Activated CD4-positive, alpha-beta T cell treated with anti-CD3 and anti-CD28 coated beads for 36 hours (primary cell): ENCODE measurements around the gene GAS2. TPM values are rescaled to one million over a fixed set of nuclear protein-coding genes. Genes with fewer than 3 reads are reported as not detected.

ENCODE experiments used
- ATAC-seq: fragments of 200-7000 bp; cut with Tn5 transposase; one replicate; pipeline ENCODE4 v1.10.0; 2021; ENCODE audit warnings: mild to moderate bottlenecking, moderate library complexity
- CTCF ChIA-PET: fragments of 350-600 bp; sonication (Branson Sonifier 250); formaldehyde crosslinking; loops from one replicate; lab custom pipeline; 2021; ENCODE audit warnings: antibody characterized with exemption; lab: Charles Lee
- POLR2A ChIA-PET: fragments of 350-600 bp; sonication (Branson Sonifier 250); formaldehyde crosslinking; loops from one replicate; lab custom pipeline; 2021; ENCODE audit warnings: antibody characterized with exemption, inconsistent platforms; lab: Charles Lee
- DNase-seq: peaks from one replicate; pipeline ENCODE4 v3.0.0-alpha.2; 2020
- H3K27ac Mint-ChIP-seq: one replicate; pipeline ENCODE4 v1.8.0; 2021; ENCODE audit warnings: mixed read lengths
- H3K27me3 Mint-ChIP-seq: one replicate; pipeline ENCODE4 v1.8.0; 2021; ENCODE audit warnings: mixed read lengths
- H3K36me3 Mint-ChIP-seq: one replicate; pipeline ENCODE4 v1.8.0; 2021; ENCODE audit warnings: low read depth, mixed read lengths
- H3K4me1 Mint-ChIP-seq: one replicate; pipeline ENCODE4 v1.8.0; 2021; ENCODE audit warnings: mixed read lengths
- H3K4me3 Mint-ChIP-seq: one replicate; pipeline ENCODE4 v1.8.0; 2021; ENCODE audit warnings: mild to moderate bottlenecking, moderate library complexity, mixed read lengths
- H3K9me3 Mint-ChIP-seq: one replicate; pipeline ENCODE4 v1.8.0; 2021; ENCODE audit warnings: low read depth, mixed read lengths
- intact Hi-C, 2 experiments: fragments of 100-400 bp; cut with DNase I in 1 of 2; cut with micrococcal nuclease in 1 of 2; formaldehyde crosslinking; loops; one replicate each; pipeline versions ENCODE4 v1.14.2 to v1.15.1; 2022 to 2024; cut with DNase I, micrococcal nuclease
- total RNA-seq, 2 experiments: library from RNA; stranded (reverse); gene quantifications; one replicate each; pipeline ENCODE4 v1.2.3, GENCODE V29; 2021

The GAS2 gene
- total RNA-seq, 2 experiments from 2014 or later = 1.3 to 1.4 TPM

- H3K4me3 Mint-ChIP-seq = no peak overlapping the region
- H3K4me1 Mint-ChIP-seq = no peaks in the 10 kb centered on the region
- H3K27me3 Mint-ChIP-seq = peaks cover 25% of the 10 kb centered on the region
- H3K9me3 Mint-ChIP-seq = no peaks in the 10 kb centered on the region
- CTCF ChIA-PET = interaction anchor here (1.0 kb wide), 2 partner anchors 17 to 113 kb away, joined by 3 read pairs; no protein-coding TSS in a partner anchor
- no peak overlapping the region for H3K27ac Mint-ChIP-seq
- DNase-seq = no peak
- H3K36me3 Mint-ChIP-seq = no peaks in the 10 kb centered on the region
- intact Hi-C loops = loop anchor here in 1 of 2 experiments (5.0 kb wide), 2 partner anchors 58 to 113 kb away; no protein-coding TSS in a partner anchor
- POLR2A ChIA-PET = no interaction called here
- no peak for ATAC-seq
These were observed 8.3 kb downstream of the GAS2 start for GRCh38 chr11:22674470-22675439.

DNA sequence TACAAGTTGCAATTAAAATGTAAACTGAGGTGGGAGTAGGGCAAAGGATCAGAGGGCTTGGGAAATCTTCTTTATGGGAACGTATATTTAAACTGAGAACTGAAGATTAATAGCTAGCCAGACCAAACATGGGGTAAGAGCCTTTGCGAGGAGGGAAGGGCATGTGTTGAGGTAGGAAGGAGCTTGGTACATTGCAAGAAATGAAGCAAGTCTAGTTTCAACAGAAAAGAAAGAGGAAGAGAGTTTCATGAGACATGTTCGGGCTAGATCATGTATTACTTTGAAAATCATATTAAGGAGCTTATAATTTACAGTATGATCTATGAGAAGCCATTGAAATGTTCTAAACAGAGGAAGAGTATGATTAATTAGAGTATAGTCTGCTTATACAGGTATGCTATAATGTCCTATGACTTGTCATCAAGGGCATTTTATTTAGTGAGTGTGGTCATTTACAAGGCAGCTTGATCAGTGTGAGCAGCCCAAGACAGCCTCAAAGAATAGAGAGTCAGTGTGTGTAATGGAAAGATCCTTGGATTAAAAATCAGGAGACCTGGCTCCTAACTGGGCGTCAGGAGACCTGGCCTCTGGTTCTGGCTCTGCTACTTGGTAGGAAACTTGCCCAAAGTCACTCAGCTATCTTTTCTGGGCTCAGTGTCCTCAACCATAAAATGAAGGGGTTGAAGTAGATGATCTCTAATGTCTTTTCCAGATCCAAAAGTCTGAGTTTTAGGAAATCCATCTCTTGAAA, 10.9 kb downstream of the GAS2 start:
- ChIA-PET CTCF (interaction anchor here (0.8 kb wide), 1 partner anchor 12 kb away, joined by 4 read pairs; the partner anchor contains the start of gene GAS2), POLR2A (no interaction called here)
- H3K4me3 Mint-ChIP-seq = no peak overlapping the region
- DNase-seq = no peak
- no peak for ATAC-seq
- H3K9me3 Mint-ChIP-seq = no peaks in the 10 kb centered on the region
- intact Hi-C loops = no loop called here
- no peak overlapping the region for H3K27ac Mint-ChIP-seq
- H3K4me1 Mint-ChIP-seq = no peaks in the 10 kb centered on the region
- no peaks in the 10 kb centered on the region for H3K36me3 Mint-ChIP-seq
- H3K27me3 Mint-ChIP-seq = peaks cover 9% of the 10 kb centered on the region

GRCh38 chr11:22680628-22681027, 14.2 kb downstream of the GAS2 start:
- intact Hi-C loops = no loop called here
- H3K4me1 Mint-ChIP-seq = no peaks in the 10 kb centered on the region
- POLR2A ChIA-PET = no interaction called here
- ATAC-seq = no peak
- H3K27ac Mint-ChIP-seq = no peak overlapping the region
- H3K27me3 Mint-ChIP-seq = peaks cover 10% of the 10 kb centered on the region
- H3K9me3 Mint-ChIP-seq = no peaks in the 10 kb centered on the region
- CTCF ChIA-PET = no interaction called here
- no peak for DNase-seq
- no peak overlapping the region for H3K4me3 Mint-ChIP-seq
- no peaks in the 10 kb centered on the region for H3K36me3 Mint-ChIP-seq

GRCh38 chr11:22681281-22681812, 14.9 kb downstream of the GAS2 start:
- Mint-ChIP-seq H3K9me3 (no peaks in the 10 kb centered on the region), H3K27ac (no peak overlapping the region), H3K4me1 (no peaks in the 10 kb centered on the region), H3K4me3 (no peak overlapping the region), H3K27me3 (peaks cover 10% of the 10 kb centered on the region), H3K36me3 (no peaks in the 10 kb centered on the region)
- ChIA-PET POLR2A (no interaction called here), CTCF (no interaction called here)
- intact Hi-C loops = no loop called here
- DNase-seq (no peak), ATAC-seq (no peak)

DNA sequence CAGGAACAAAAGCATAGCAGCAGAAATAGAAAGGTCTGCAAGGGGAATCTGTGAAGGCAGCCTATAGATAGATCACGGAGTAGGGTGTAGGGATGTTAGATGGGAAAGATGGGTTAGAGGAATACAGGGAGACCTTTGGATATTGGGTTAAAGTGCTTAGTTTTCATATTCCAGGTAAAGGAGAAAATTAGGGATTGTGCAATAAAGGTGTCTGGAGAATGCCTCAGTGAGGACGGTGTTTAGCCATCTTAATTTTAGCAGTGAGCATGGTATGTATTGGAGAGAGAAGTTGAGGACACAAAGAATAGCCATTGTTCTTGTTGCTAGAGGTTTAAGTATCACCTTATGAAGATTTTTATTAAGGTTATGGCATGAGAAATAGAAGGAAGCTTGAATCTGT, 17.7 kb downstream of the GAS2 start:
- H3K9me3 Mint-ChIP-seq = no peaks in the 10 kb centered on the region
- H3K4me3 Mint-ChIP-seq = no peak overlapping the region
- H3K27ac Mint-ChIP-seq = no peak overlapping the region
- H3K27me3 Mint-ChIP-seq = peaks cover 2% of the 10 kb centered on the region
- DNase-seq (no peak), ATAC-seq (no peak)
- ChIA-PET CTCF (no interaction called here), POLR2A (interaction anchor here (0.6 kb wide), 1 partner anchor 51 kb away, joined by 4 read pairs; no protein-coding TSS in a partner anchor)
- intact Hi-C loops = no loop called here
- H3K4me1 Mint-ChIP-seq = no peaks in the 10 kb centered on the region
- H3K36me3 Mint-ChIP-seq = no peaks in the 10 kb centered on the region

GRCh38 chr11:22685111-22685510, 18.7 kb downstream of the GAS2 start:
- no peak for DNase-seq
- no peaks in the 10 kb centered on the region for H3K9me3 Mint-ChIP-seq
- CTCF ChIA-PET = no interaction called here
- intact Hi-C loops = no loop called here
- H3K4me1 Mint-ChIP-seq = no peaks in the 10 kb centered on the region
- POLR2A ChIA-PET = no interaction called here
- no peak overlapping the region for H3K27ac Mint-ChIP-seq
- no peak overlapping the region for H3K4me3 Mint-ChIP-seq
- no peaks in the 10 kb centered on the region for H3K36me3 Mint-ChIP-seq
- ATAC-seq = no peak
- H3K27me3 Mint-ChIP-seq = peaks cover 2% of the 10 kb centered on the region

GRCh38 chr11:22688914-22689313, 22.5 kb downstream of the GAS2 start:
- Mint-ChIP-seq H3K4me3 (no peak overlapping the region), H3K36me3 (no peaks in the 10 kb centered on the region), H3K27ac (no peak overlapping the region), H3K9me3 (no peaks in the 10 kb centered on the region), H3K4me1 (peaks cover 14% of the 10 kb centered on the region), H3K27me3 (peaks cover 2% of the 10 kb centered on the region)
- POLR2A ChIA-PET = no interaction called here
- ATAC-seq = no peak
- no peak for DNase-seq
- intact Hi-C loops = no loop called here
- CTCF ChIA-PET = interaction anchor here (1.1 kb wide), 1 partner anchor 187 kb away, joined by 3 read pairs; no protein-coding TSS in a partner anchor

GRCh38 chr11:22690257-22690656, 23.8 kb downstream of the GAS2 start:
- DNase-seq (no peak), ATAC-seq (no peak)
- H3K9me3 Mint-ChIP-seq = no peaks in the 10 kb centered on the region
- ChIA-PET CTCF (interaction anchor here (1.2 to 2.1 kb wide), 3 partner anchors 11 to 43 kb away, joined by 3 to 5 read pairs (median 3); no protein-coding TSS in a partner anchor), POLR2A (no interaction called here)
- H3K27ac Mint-ChIP-seq = no peak overlapping the region
- no peaks in the 10 kb centered on the region for H3K36me3 Mint-ChIP-seq
- H3K4me3 Mint-ChIP-seq = no peak overlapping the region
- intact Hi-C loops = no loop called here
- H3K4me1 Mint-ChIP-seq = peaks cover 14% of the 10 kb centered on the region
- no peaks in the 10 kb centered on the region for H3K27me3 Mint-ChIP-seq

- H3K27me3 Mint-ChIP-seq = no peaks in the 10 kb centered on the region
- DNase-seq (peak; percentile 30), ATAC-seq (peak; percentile 77)
- ChIA-PET POLR2A (no interaction called here), CTCF (interaction anchor here (1.2 to 2.1 kb wide), 4 partner anchors 11 to 43 kb away, joined by 3 to 5 read pairs (median 3); no protein-coding TSS in a partner anchor)
- H3K4me1 Mint-ChIP-seq = peaks cover 14% of the 10 kb centered on the region
- peak overlapping the region; percentile 33 for H3K4me3 Mint-ChIP-seq
- intact Hi-C loops = no loop called here
- no peaks in the 10 kb centered on the region for H3K9me3 Mint-ChIP-seq
- no peaks in the 10 kb centered on the region for H3K36me3 Mint-ChIP-seq
- H3K27ac Mint-ChIP-seq = peak overlapping the region; percentile 61
These were observed 24.5 kb downstream of the GAS2 start for GRCh38 chr11:22690871-22691270.

DNA sequence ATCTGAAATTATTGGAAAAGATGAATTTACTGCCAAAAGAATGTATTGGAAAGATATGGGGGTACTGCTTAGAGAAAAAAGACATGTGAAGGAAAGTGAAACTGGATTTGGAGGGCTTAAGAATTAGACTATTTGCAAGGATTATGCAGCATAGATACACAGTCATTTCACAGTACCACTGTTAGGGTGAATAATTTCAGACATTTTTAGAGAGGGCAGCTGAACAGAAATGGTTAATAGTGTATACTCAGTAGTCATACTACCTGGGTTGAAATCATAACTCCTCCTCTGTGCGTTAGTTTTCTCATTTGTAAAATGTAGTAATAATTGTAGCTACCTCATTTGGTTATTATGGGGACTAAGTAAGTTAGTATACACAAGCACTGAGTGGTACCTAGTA, 33.0 kb downstream of the GAS2 start:
- Mint-ChIP-seq H3K36me3 (no peaks in the 10 kb centered on the region), H3K27me3 (peaks cover 4% of the 10 kb centered on the region), H3K4me1 (peaks cover 22% of the 10 kb centered on the region), H3K9me3 (no peaks in the 10 kb centered on the region), H3K4me3 (no peak overlapping the region), H3K27ac (no peak overlapping the region)
- ATAC-seq (peak; percentile 55), DNase-seq (no peak)
- ChIA-PET POLR2A (no interaction called here), CTCF (no interaction called here)
- intact Hi-C loops = no loop called here

DNA sequence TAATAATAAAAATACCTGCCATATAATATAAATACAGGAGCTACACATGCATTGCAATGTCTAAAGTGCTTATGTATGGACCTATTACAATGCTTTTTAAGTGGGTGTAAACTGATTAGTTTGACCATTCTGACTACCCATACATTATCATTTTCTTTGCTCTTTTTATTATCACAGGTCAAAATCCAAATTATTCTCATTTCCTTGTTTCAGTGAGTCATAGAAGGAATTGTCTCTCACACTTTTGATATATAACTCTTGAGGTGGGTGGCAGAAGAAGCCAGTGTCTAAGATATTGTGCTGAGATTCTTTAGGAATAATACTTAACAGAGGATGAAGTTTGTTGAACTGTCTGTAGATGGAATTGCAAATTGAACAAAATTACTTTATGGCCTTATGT, 35.6 kb downstream of the GAS2 start:
- Mint-ChIP-seq H3K36me3 (no peaks in the 10 kb centered on the region), H3K4me3 (no peak overlapping the region), H3K9me3 (no peaks in the 10 kb centered on the region), H3K27ac (no peak overlapping the region), H3K4me1 (peaks cover 22% of the 10 kb centered on the region), H3K27me3 (peaks cover 4% of the 10 kb centered on the region)
- DNase-seq (no peak), ATAC-seq (no peak)
- ChIA-PET POLR2A (no interaction called here), CTCF (interaction anchor here (1.1 kb wide), 2 partner anchors 11 to 127 kb away, joined by 3 read pairs; partner anchors contain the start of gene SVIP)
- intact Hi-C loops = loop anchor here in 1 of 2 experiments (2.0 kb wide), 1 partner anchor 127 kb away; the partner anchor contains the start of gene SVIP
